ENCODE measurements around the gene NEURL4. TPM values are rescaled to one million over a fixed set of nuclear protein-coding genes. Genes with fewer than 3 reads are reported as not detected.

Gene NEURL4
- total and polyA plus RNA-seq, 4 donors = 0.76 to 14.2 (median 7.3) TPM

DNA sequence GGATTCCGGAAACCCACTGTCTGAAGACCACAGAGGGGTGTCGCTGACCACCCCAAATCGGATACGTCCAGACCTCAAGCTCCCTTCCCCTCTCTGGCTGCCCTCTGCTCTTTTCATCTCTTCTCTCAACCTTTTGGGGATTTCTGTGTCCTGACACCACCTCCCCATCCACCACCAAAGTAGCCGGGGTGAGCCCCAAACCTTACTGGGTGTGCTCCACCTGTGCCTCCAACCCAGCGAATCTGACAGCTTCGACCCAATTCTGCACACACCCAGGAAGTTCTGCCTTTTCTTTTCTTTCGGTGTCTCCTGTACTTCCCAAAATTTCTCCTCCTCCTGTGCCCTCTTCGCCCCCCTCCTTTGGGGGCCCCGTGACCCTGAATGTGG lies 23.4 kb upstream of the NEURL4 start:
- H3K27ac ChIP-seq (ENCODE audit: low read depth in 1 of 2, low read length in 2 of 2) = peak overlapping the region; percentile 99
- peaks cover 5 to 32% (median 16%) of the 10 kb centered on the region in 4 donors for H3K4me1 ChIP-seq (ENCODE audit: control insufficient read depth in 4 of 4, insufficient read depth in 4 of 4, low read length in 3 of 4)
- H3K9me3 ChIP-seq (ENCODE audit: control insufficient read depth in 4 of 4, low read length in 3 of 4) = no peaks in the 10 kb centered on the region
- TF ChIP-seq, protein P1, sequence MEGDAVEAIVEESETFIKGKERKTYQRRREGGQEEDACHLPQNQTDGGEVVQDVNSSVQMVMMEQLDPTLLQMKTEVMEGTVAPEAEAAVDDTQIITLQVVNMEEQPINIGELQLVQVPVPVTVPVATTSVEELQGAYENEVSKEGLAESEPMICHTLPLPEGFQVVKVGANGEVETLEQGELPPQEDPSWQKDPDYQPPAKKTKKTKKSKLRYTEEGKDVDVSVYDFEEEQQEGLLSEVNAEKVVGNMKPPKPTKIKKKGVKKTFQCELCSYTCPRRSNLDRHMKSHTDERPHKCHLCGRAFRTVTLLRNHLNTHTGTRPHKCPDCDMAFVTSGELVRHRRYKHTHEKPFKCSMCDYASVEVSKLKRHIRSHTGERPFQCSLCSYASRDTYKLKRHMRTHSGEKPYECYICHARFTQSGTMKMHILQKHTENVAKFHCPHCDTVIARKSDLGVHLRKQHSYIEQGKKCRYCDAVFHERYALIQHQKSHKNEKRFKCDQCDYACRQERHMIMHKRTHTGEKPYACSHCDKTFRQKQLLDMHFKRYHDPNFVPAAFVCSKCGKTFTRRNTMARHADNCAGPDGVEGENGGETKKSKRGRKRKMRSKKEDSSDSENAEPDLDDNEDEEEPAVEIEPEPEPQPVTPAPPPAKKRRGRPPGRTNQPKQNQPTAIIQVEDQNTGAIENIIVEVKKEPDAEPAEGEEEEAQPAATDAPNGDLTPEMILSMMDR (IDR thresholded peaks at IDR 0.05; ENCODE audit: low read depth, low read length, missing input control) = peak; percentile 27
- TF ChIP-seq RAD21 (IDR thresholded peaks at IDR 0.05) = no peak
- TF ChIP-seq, protein P2, sequence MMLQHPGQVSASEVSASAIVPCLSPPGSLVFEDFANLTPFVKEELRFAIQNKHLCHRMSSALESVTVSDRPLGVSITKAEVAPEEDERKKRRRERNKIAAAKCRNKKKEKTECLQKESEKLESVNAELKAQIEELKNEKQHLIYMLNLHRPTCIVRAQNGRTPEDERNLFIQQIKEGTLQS (IDR thresholded peaks at IDR 0.05) = no peak
- no peak for TF ChIP-seq FOXA2 (IDR thresholded peaks at IDR 0.05)
- WGBS = 33% methylated on average over 10 of the region's 10 CpGs
- H3K27me3 ChIP-seq (ENCODE audit: control insufficient read depth in 4 of 4, insufficient read depth in 4 of 4, low read length in 3 of 4) = no peaks in the 10 kb centered on the region
- H3K4me3 ChIP-seq (ENCODE audit: low read depth in 1 of 3, low read length in 3 of 3) = peak overlapping the region; percentile 73 to 80 (median 76)
- no peak for DNase-seq (ENCODE audit: low spot score)
- H3K9ac ChIP-seq (ENCODE audit: low read depth in 1 of 2, low read length in 2 of 2) = peak overlapping the region; percentile 5 to 48
- H3K36me3 ChIP-seq (ENCODE audit: control insufficient read depth in 4 of 4, insufficient read depth in 3 of 4, low read depth in 1 of 4, low read length in 3 of 4) = no peaks in the 10 kb centered on the region

DNA sequence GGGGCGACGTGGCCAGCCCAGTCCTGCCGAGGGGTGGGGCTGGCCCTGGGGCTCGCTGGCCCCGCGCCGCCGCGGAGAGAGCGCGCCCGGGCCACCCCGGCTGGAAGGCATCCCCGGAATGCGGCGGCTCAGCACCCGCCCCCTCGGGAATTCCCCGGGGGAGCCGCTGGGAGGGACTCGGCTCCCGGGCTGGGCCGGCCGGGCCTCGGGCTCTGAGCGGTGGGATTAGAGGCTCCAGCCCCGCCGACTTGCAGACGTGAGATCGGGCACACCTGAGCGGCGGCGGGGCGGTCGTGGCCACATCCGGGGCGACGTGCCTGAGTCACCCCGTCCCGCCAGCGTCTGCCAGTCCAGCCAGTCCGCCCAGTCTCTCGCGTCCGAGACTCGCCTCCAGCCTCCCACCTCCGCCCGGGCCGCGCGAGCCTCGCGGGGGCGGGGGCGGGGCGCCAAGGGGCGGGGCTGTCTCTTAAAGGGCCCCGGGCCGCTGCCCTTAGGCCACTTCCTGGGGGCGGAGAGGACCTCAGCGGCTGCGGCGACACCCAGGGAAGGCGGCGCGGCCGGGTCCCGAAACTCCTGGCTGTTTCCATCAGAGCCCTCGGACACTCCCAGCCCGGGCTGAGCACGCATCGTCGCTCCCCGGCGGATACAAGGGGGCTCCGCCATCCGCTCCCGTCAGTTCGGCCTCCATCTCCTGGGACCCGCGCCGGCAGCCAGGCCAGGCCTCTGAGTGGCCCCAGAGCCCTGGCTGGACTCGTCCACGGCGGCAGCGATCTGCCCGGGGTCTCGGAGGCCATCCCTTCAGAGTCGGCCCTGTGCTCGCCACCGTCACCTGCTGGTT lies 22.7 kb upstream of the NEURL4 start, which contains the start of gene KCTD11:
KCTD11 (plus strand) TSS at position 498 of the 838 bp plus-strand sequence.
- DNase-seq (ENCODE audit: low spot score) = peak; percentile 91
- Histone ChIP-seq H3K4me1 (ENCODE audit: control insufficient read depth in 4 of 4, insufficient read depth in 4 of 4, low read length in 3 of 4) (peaks cover 5 to 32% (median 16%) of the 10 kb centered on the region in 4 donors), H3K9ac (ENCODE audit: low read depth in 1 of 2, low read length in 2 of 2) (peak within 1 kb of the TSS; percentile 45 to 94), H3K27me3 (ENCODE audit: control insufficient read depth in 4 of 4, insufficient read depth in 4 of 4, low read length in 3 of 4) (no peaks in the 10 kb centered on the region), H3K4me3 (ENCODE audit: low read depth in 1 of 3, low read length in 3 of 3) (peak within 1 kb of the TSS; percentile 73 to 80 (median 76)), H3K27ac (ENCODE audit: low read depth in 1 of 2, low read length in 2 of 2) (peak within 1 kb of the TSS; percentile 99), H3K9me3 (ENCODE audit: control insufficient read depth in 4 of 4, low read length in 3 of 4) (no peaks in the 10 kb centered on the region), H3K36me3 (ENCODE audit: control insufficient read depth in 4 of 4, insufficient read depth in 3 of 4, low read depth in 1 of 4, low read length in 3 of 4) (no peaks in the 10 kb centered on the region)
- TF ChIP-seq, protein P3, sequence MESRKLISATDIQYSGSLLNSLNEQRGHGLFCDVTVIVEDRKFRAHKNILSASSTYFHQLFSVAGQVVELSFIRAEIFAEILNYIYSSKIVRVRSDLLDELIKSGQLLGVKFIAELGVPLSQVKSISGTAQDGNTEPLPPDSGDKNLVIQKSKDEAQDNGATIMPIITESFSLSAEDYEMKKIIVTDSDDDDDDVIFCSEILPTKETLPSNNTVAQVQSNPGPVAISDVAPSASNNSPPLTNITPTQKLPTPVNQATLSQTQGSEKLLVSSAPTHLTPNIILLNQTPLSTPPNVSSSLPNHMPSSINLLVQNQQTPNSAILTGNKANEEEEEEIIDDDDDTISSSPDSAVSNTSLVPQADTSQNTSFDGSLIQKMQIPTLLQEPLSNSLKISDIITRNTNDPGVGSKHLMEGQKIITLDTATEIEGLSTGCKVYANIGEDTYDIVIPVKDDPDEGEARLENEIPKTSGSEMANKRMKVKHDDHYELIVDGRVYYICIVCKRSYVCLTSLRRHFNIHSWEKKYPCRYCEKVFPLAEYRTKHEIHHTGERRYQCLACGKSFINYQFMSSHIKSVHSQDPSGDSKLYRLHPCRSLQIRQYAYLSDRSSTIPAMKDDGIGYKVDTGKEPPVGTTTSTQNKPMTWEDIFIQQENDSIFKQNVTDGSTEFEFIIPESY (IDR thresholded peaks at IDR 0.05) = no peak
- no peak for TF ChIP-seq NR2F2 (IDR thresholded peaks at IDR 0.05)
- peak; percentile 50 to 93 for TF ChIP-seq EGR1 (IDR thresholded peaks at IDR 0.05; ENCODE audit: low read depth in 2 of 2)
- TF ChIP-seq YY1 (IDR thresholded peaks at IDR 0.05) = peak; percentile 33
- 2% methylated on average over 91 of the region's 91 CpGs for WGBS

DNA sequence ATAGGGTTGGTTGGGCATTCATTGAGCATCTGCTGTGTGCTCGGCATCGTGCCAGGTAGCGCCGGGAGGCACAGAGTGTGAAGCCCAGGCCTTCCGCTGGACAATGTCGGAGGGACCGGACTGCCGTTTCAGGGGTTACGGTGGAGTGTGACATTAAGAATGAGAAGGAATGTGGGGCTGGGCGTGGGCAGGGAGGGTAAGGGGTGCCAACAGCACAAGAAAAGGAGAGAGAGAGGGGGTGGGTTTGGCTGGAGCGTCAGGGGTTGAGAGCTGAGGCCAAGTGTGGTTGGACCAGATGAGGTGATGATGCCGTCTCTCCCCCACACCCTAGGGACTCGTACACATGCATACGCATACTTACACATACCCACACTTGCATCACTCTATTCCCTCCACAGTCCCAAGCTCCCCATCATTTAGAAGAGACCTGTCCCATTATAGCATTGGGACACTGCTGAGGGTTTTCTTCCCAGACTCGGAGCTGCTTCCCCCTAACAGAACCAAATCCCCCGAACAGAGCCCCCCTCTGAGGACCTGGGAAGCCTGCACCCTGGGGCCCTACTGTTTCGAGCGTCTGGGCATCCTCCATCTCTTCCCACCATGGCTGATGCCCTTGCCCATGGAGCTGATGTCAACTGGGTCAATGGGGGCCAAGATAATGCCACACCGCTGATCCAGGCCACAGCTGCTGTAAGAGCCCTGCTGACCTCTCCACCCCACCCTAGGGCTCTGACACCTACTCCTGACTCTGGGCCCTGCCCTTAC lies 19.5 kb upstream of the NEURL4 start:
- H3K36me3 ChIP-seq (ENCODE audit: control insufficient read depth in 4 of 4, insufficient read depth in 3 of 4, low read depth in 1 of 4, low read length in 3 of 4) = no peaks in the 10 kb centered on the region
- WGBS = 71% methylated on average over 19 of the region's 19 CpGs
- H3K4me1 ChIP-seq (ENCODE audit: control insufficient read depth in 4 of 4, insufficient read depth in 4 of 4, low read length in 3 of 4) = peaks cover 5 to 31% (median 16%) of the 10 kb centered on the region in 4 donors
- no peaks in the 10 kb centered on the region for H3K27me3 ChIP-seq (ENCODE audit: control insufficient read depth in 4 of 4, insufficient read depth in 4 of 4, low read length in 3 of 4)
- H3K4me3 ChIP-seq (ENCODE audit: low read depth in 1 of 3, low read length in 3 of 3) = no peak overlapping the region
- no peaks in the 10 kb centered on the region for H3K9me3 ChIP-seq (ENCODE audit: control insufficient read depth in 4 of 4, low read length in 3 of 4)
- TF ChIP-seq, protein P1 (IDR thresholded peaks at IDR 0.05; ENCODE audit: low read depth, low read length, missing input control) = no peak
- TF ChIP-seq SP1 (IDR thresholded peaks at IDR 0.05) (no peak), FOXA1 (IDR thresholded peaks at IDR 0.05) (no peak), TAF1 (conservative IDR thresholded peaks at IDR 0.05) (no peak), HNF4G (IDR thresholded peaks at IDR 0.05) (no peak), FOXA2 (IDR thresholded peaks at IDR 0.05) (no peak), YY1 (IDR thresholded peaks at IDR 0.05) (no peak), RAD21 (IDR thresholded peaks at IDR 0.05) (no peak), GABPA (IDR thresholded peaks at IDR 0.05 in 1 of 2, conservative IDR thresholded peaks at IDR 0.05 in 1 of 2) (no peak), NR2F2 (IDR thresholded peaks at IDR 0.05) (no peak)
- TF ChIP-seq, protein P3 (IDR thresholded peaks at IDR 0.05) = no peak
- TF ChIP-seq, protein P4, sequence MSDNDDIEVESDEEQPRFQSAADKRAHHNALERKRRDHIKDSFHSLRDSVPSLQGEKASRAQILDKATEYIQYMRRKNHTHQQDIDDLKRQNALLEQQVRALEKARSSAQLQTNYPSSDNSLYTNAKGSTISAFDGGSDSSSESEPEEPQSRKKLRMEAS (IDR thresholded peaks at IDR 0.05) = no peak
- H3K27ac ChIP-seq (ENCODE audit: low read depth in 1 of 2, low read length in 2 of 2) = no peak overlapping the region
- H3K9ac ChIP-seq (ENCODE audit: low read depth in 1 of 2, low read length in 2 of 2) = no peak overlapping the region
- no peak for DNase-seq (ENCODE audit: low spot score)

All from liver (tissue), 9 donors.